PC-3 (cell line): ENCODE measurements around the gene PRDX6.

ENCODE experiments used
- EZH2 ChIP-seq: fragments of 300-600 bp; sonication (generic); IDR thresholded peaks from one replicate; pipeline ENCODE4 v1.6.1; 2017; ENCODE audit warnings: antibody characterized with exemption, mild to moderate bottlenecking, low read length; ENCODE audit not compliant: unreplicated experiment
- TF ChIP-seq, protein P1 (sequence below): fragments of 300-600 bp; sonication (generic); conservative IDR thresholded peaks from 2 replicates; pipeline ENCODE4 v1.5.1; 2017; ENCODE audit warnings: antibody characterized with exemption, low read depth, mild to moderate bottlenecking, low read length

DNA sequence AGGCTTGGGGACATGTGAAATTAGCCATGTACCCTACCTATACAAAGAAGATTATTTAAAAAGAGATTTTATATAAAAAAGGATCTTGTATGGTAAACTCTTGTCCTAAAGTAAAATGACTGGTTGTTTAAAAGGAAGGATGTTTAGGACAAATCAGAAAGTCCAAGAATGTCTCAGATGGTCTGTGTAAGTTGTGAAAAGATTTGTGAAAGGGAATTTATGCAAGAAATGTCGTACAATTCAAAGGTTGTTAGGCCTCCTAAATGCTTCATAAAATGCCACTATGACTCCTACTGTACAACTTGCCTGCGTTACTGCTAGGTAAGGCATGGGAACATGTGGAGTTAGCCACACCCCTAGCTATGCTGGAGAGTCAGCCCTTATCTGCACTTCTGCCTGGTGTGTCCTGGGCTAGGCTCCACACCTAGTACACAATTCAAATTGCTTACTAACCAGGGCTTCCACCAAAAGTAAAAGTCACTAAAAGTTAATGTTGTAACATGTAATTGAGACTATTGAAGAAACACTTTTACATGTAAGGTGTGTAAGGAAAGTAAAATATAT is 19.7 kb downstream of the PRDX6 start:
- TF ChIP-seq, protein P1, sequence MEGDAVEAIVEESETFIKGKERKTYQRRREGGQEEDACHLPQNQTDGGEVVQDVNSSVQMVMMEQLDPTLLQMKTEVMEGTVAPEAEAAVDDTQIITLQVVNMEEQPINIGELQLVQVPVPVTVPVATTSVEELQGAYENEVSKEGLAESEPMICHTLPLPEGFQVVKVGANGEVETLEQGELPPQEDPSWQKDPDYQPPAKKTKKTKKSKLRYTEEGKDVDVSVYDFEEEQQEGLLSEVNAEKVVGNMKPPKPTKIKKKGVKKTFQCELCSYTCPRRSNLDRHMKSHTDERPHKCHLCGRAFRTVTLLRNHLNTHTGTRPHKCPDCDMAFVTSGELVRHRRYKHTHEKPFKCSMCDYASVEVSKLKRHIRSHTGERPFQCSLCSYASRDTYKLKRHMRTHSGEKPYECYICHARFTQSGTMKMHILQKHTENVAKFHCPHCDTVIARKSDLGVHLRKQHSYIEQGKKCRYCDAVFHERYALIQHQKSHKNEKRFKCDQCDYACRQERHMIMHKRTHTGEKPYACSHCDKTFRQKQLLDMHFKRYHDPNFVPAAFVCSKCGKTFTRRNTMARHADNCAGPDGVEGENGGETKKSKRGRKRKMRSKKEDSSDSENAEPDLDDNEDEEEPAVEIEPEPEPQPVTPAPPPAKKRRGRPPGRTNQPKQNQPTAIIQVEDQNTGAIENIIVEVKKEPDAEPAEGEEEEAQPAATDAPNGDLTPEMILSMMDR: no peak
- TF ChIP-seq EZH2: no peak
